Urothelium cell line (cell line): ENCODE data around the gene BTG2.
"Not testable (repeated sequence)": the region's sequence is repeated elsewhere in the genome, so short reads cannot be mapped to it uniquely, and the experiment has no call there.

ENCODE experiments used
- DNase-seq: peaks from one replicate; pipeline ENCODE4 v3.0.0; 2011; ENCODE audit warnings: low spot score, mixed read lengths
- FAIRE-seq: peaks from 2 replicates; lab custom pipeline; 2011; peaks lifted over from hg19 to GRCh38; lab: Jason Lieb, UNC

The BTG2 gene

GRCh38 chr1:203314025-203314759 is 8.9 kb downstream of the BTG2 start:
- not testable (repeated sequence) for DNase-seq, FAIRE-seq

GRCh38 chr1:203316626-203317093 is 11.3 kb downstream of the BTG2 start:
- no peak for DNase-seq
- FAIRE-seq: no peak

- DNase-seq (no peak), FAIRE-seq (no peak)
Measured at GRCh38 chr1:203317429-203318228, 12.3 kb downstream of the BTG2 start.

- FAIRE-seq (no peak), DNase-seq (no peak)
Measured at GRCh38 chr1:203318229-203318517, 12.9 kb downstream of the BTG2 start.

GRCh38 chr1:203320591-203321272 is 15.4 kb downstream of the BTG2 start:
- no peak for FAIRE-seq
- DNase-seq: no peak

GRCh38 chr1:203321273-203322052 is 16.1 kb downstream of the BTG2 start:
- no peak for DNase-seq
- no peak for FAIRE-seq

- DNase-seq (no peak), FAIRE-seq (no peak)
Measured at GRCh38 chr1:203322500-203323179, 17.3 kb downstream of the BTG2 start.

- DNase-seq (no peak), FAIRE-seq (no peak)
Measured at GRCh38 chr1:203323587-203323986, 18.3 kb downstream of the BTG2 start.

GRCh38 chr1:203324105-203325025 is 19.0 kb downstream of the BTG2 start:
- DNase-seq (no peak), FAIRE-seq (no peak)

GRCh38 chr1:203325026-203325417 is 19.7 kb downstream of the BTG2 start:
- DNase-seq: no peak
- FAIRE-seq: no peak

- no peak for FAIRE-seq
- DNase-seq: no peak
Measured at GRCh38 chr1:203325418-203326091, 20.2 kb downstream of the BTG2 start.

- DNase-seq (peak; percentile 98), FAIRE-seq (no peak)
Measured at GRCh38 chr1:203326830-203327683, 21.7 kb downstream of the BTG2 start.

- no peak for FAIRE-seq
- peak; percentile 62 for DNase-seq
Measured at GRCh38 chr1:203327684-203328457, 22.6 kb downstream of the BTG2 start.

- FAIRE-seq (no peak), DNase-seq (peak; percentile 24)
Measured at GRCh38 chr1:203328714-203329122, 23.4 kb downstream of the BTG2 start.

- no peak for DNase-seq
- no peak for FAIRE-seq
Measured at GRCh38 chr1:203331224-203331623, 25.9 kb downstream of the BTG2 start.

- DNase-seq: no peak
Measured at GRCh38 chr1:203335503-203335902, 30.2 kb downstream of the BTG2 start.

GRCh38 chr1:203336097-203336496 is 30.8 kb downstream of the BTG2 start:
- FAIRE-seq (no peak), DNase-seq (no peak)

More at GRCh38 chr1:203335503-203335902, 30.2 kb downstream of the BTG2 start:
- no peak for FAIRE-seq
